ENCODE results near the gene ELP5. TPM values are rescaled to one million over a fixed set of nuclear protein-coding genes. Genes with fewer than 3 reads are reported as not detected.

ELP5 gene
- total and polyA plus RNA-seq, 2 of the 4 experiments (the other 2 are of a cell fraction): 39.3 to 46.6 TPM

DNA sequence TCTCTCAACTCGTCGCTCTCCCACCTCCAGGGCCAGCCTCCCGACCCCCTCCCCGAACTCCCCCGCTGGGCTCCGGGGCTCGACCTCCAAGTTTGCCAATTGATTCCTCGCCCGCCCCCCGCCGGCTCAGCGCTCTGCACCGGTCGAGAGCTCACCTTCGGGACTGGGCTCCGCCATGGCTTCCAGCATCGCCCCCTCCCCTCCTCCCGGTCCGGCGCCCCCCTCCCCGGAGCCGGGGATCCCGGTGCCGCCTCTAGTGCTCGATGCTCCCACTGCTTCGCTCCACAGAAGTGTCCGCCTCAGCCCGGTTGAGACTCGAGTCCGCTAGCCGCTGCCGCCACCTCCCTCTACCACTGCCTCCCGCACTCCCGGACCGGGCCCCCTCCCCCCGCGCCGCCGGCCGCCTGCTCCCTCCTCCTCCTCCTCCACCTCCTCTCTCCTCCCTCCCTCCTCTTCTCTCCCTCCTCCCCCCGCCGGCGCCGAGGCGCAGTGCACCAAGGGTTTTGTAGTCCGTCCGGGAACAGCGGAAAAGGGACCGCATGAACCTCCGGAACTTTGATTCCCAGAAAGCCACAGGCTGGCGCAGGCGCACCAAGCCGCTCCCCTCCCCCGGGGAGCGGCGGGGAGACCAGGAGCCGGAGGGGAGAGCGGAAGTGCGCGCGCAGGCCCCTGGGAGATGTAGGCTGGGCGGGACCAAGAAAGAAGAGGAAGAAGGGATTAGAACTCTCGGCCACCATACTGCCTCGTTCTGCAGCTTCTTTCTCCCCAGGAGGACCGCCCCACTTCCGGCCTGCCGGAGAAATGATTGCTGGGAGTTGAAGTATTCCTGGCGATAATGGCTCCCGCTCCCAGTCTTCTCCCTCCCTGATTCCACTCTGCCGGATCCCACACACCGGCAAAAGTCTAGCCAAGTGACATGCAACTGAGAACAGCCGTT is 12.7 kb upstream of the ELP5 start, which contains the start of gene PHF23:
TSS of gene PHF23 (minus strand) at position 367 of the 937 bp plus-strand sequence. CDS start at position 189, 178 bp downstream.
- CTCF ChIA-PET: interaction anchor here (1.0 kb wide), 1 partner anchor 19 kb away, joined by 3 read pairs; the partner anchor contains the start of genes ACADVL and DLG4
- BruUV-seq (replicated peaks): no TSS peak
- H3K18ac ChIP-seq (ENCODE audit: low read depth, low read length): peak within 1 kb of the TSS; percentile 51
- TF ChIP-seq CEBPB (IDR thresholded peaks at IDR 0.05; ENCODE audit: low read depth, low read length) (no peak), NFE2L2 (IDR thresholded peaks at IDR 0.05; ENCODE audit: low read depth, low read length) (no peak), POLR2A (IDR thresholded peaks at IDR 0.05; ENCODE audit: low read depth, low read length) (no peak), MXI1 (IDR thresholded peaks at IDR 0.05; ENCODE audit: borderline replicate concordance, low read depth, low read length) (0 out of 2 replicates have a peak, but pooled peaks have one; percentile 17), SMC3 (IDR thresholded peaks at IDR 0.05; ENCODE audit: low read depth, low read length) (no peak), RAD21 (IDR thresholded peaks at IDR 0.05; ENCODE audit: low read length) (no peak), FOS (IDR thresholded peaks at IDR 0.05; ENCODE audit: low read depth, low read length) (no peak), RCOR1 (IDR thresholded peaks at IDR 0.05; ENCODE audit: insufficient replicate concordance, low read length) (no peak), CHD1 (IDR thresholded peaks at IDR 0.05; ENCODE audit: low read depth, low read length) (no peak), MAZ (IDR thresholded peaks at IDR 0.05; ENCODE audit: borderline replicate concordance, low read depth, low read length) (peak; percentile 100), RFX5 (IDR thresholded peaks at IDR 0.05; ENCODE audit: low read depth, low read length) (no peak), MAFK (IDR thresholded peaks at IDR 0.05; ENCODE audit: low read depth, low read length) (no peak), BHLHE40 (IDR thresholded peaks at IDR 0.05; ENCODE audit: low read depth, low read length) (no peak)
- TF ChIP-seq, protein P1, sequence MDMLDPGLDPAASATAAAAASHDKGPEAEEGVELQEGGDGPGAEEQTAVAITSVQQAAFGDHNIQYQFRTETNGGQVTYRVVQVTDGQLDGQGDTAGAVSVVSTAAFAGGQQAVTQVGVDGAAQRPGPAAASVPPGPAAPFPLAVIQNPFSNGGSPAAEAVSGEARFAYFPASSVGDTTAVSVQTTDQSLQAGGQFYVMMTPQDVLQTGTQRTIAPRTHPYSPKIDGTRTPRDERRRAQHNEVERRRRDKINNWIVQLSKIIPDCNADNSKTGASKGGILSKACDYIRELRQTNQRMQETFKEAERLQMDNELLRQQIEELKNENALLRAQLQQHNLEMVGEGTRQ (IDR thresholded peaks at IDR 0.05; ENCODE audit: low read depth, low read length): peak; percentile 19
- TF ChIP-seq, protein P2, sequence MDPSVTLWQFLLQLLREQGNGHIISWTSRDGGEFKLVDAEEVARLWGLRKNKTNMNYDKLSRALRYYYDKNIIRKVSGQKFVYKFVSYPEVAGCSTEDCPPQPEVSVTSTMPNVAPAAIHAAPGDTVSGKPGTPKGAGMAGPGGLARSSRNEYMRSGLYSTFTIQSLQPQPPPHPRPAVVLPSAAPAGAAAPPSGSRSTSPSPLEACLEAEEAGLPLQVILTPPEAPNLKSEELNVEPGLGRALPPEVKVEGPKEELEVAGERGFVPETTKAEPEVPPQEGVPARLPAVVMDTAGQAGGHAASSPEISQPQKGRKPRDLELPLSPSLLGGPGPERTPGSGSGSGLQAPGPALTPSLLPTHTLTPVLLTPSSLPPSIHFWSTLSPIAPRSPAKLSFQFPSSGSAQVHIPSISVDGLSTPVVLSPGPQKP (IDR thresholded peaks at IDR 0.05; ENCODE audit: borderline replicate concordance, low read depth, low read length): no peak

More for the DNA sequence above, 12.7 kb upstream of the ELP5 start, which contains the start of gene PHF23:
- dilution Hi-C loops (cut with HindIII; ENCODE audit: low sequenced_read_pairs, unreplicated experiment) (no loop called here), in situ Hi-C loops (cut with MboI; ENCODE audit: low sequenced_read_pairs) (loop anchor here (25.0 kb wide), 1 partner anchor 923 kb away; the partner anchor contains the start of genes PER1 and VAMP2), intact Hi-C loops (cut with micrococcal nuclease) (loop anchor here (5.0 kb wide), 1 partner anchor 58 kb away; no protein-coding TSS in a partner anchor)
- Histone ChIP-seq H3K4ac (ENCODE audit: low read depth, low read length) (peak within 1 kb of the TSS; percentile 89), H3K27ac (ENCODE audit: insufficient read depth, low read length) (peak within 1 kb of the TSS; percentile 97), H2BK5ac (ENCODE audit: low read depth, low read length, poor library complexity, severe bottlenecking) (peak within 1 kb of the TSS; percentile 91), H3K4me2 (ENCODE audit: low read depth, low read length) (peak within 1 kb of the TSS; percentile 81), H3K23ac (ENCODE audit: low read depth, low read length) (peak within 1 kb of the TSS; percentile 94), H2BK15ac (ENCODE audit: low read depth, low read length) (no peak within 1 kb of the TSS), H2AK5ac (ENCODE audit: low read depth, low read length) (peak within 1 kb of the TSS; percentile 84), H3K9ac (ENCODE audit: low read depth, low read length) (peak within 1 kb of the TSS; percentile 97), H2AFZ (replicated peaks; ENCODE audit: low read length, poor library complexity) (peak within 1 kb of the TSS; percentile 54), H2BK20ac (ENCODE audit: low read depth, low read length) (no peak within 1 kb of the TSS), H2AK9ac (replicated peaks; ENCODE audit: low read depth, low read length, poor library complexity) (peak within 1 kb of the TSS; percentile 100), H3K9me1 (ENCODE audit: insufficient read depth, low read length) (peaks cover 2% of the 10 kb centered on the region; the same call in 1 of the 2 replicates), H4K5ac (ENCODE audit: low read depth, low read length) (peak within 1 kb of the TSS; percentile 55), H3K9me3 (ENCODE audit: control insufficient read depth, insufficient read depth, low read length) (no peaks in the 10 kb centered on the region), H3K27me3 (ENCODE audit: control insufficient read depth, insufficient read depth, low read length) (no peaks in the 10 kb centered on the region), H4K20me1 (ENCODE audit: insufficient read depth, low read length) (peaks cover 29% of the 10 kb centered on the region), H3K36me3 (ENCODE audit: control insufficient read depth, insufficient read depth, low read length) (peaks cover 37% of the 10 kb centered on the region), H4K91ac (ENCODE audit: insufficient read depth, low read depth, low read length) (peak within 1 kb of the TSS; percentile 75), H3K14ac (replicated peaks; ENCODE audit: low read depth, low read length) (peak within 1 kb of the TSS; percentile 95), H3K56ac (ENCODE audit: extremely low read depth, insufficient read depth, low read length) (peak within 1 kb of the TSS; percentile 85), H3K79me1 (ENCODE audit: low read depth in 1 of 2, low read length in 2 of 2) (peaks cover 19 to 64% of the 10 kb centered on the region in 2 experiments), H3K4me3 (ENCODE audit: insufficient read depth, low read depth, low read length) (peak within 1 kb of the TSS; percentile 98), H4K8ac (ENCODE audit: low read depth in 2 of 2, low read length in 2 of 2) (peak within 1 kb of the TSS; percentile 60 to 73; a peak in 3 of 4 replicates), H2BK120ac (ENCODE audit: low read depth, low read length) (peak within 1 kb of the TSS; percentile 50; the same call in 1 of the 2 replicates), H3K4me1 (ENCODE audit: control insufficient read depth, insufficient read depth, low read length) (peaks cover 14% of the 10 kb centered on the region)
- ATAC-seq (ENCODE audit: low read depth) (peak; percentile 70), DNase-seq (peak; percentile 99)
- 0% methylated on average over 15 of the region's 72 CpGs; no CpG with 5 or more reads in 1 of the 2 experiments for WGBS, 2 experiments (ENCODE audit: extremely low coverage in 2 of 2, insufficient read length in 1 of 2)
- POLR2A ChIA-PET (ENCODE audit: unreplicated experiment): interaction anchor here (1.0 kb wide), 1 partner anchor 10 kb away, joined by 3 read pairs; no protein-coding TSS in a partner anchor
